ENCODE data around the gene PCSK7.
"Not testable (repeated sequence)": the region's sequence is repeated elsewhere in the genome, so short reads cannot be mapped to it uniquely, and the experiment has no call there.

PCSK7 gene

GRCh38 chr11:117217141-117218084 is 14.5 kb downstream of the PCSK7 start:
- no peak for DNase-seq (ENCODE audit: low read depth, low spot score)

GRCh38 chr11:117214404-117215110 is 17.3 kb downstream of the PCSK7 start:
- no peak for DNase-seq (ENCODE audit: low read depth, low spot score)

DNA sequence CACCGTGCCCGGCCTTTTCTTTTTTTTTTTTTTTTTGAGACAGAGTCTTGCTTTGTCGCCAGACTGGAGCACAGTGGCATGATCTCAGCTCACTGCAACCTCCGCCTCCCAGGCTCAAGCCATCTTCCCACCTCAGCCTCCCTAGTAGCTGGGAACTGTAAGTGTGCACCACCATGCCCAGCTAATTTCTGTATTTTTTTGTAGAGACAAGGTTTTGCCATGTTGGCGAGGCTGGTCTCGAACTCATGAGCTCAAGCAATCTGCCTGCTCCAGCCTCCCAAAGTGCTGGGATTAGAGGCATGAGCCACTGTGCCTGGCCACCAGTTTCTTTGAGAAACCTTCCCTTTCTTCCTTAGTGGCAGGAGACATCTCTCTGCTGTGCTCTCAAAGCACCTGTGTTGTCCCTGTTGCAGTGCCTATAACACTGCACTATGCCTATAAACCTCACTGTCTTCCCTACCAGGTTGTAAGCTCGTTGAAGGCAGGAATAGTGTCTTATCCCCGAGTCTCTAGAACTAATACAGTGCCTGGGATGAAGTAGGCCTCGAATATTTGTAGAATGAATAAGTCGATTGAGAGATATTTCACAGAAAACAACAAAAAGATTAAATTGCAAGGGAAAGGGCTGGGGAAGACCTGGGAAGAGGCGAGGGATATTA is 19.0 kb downstream of the PCSK7 start:
- no peak for DNase-seq (ENCODE audit: low read depth, low spot score)

DNA sequence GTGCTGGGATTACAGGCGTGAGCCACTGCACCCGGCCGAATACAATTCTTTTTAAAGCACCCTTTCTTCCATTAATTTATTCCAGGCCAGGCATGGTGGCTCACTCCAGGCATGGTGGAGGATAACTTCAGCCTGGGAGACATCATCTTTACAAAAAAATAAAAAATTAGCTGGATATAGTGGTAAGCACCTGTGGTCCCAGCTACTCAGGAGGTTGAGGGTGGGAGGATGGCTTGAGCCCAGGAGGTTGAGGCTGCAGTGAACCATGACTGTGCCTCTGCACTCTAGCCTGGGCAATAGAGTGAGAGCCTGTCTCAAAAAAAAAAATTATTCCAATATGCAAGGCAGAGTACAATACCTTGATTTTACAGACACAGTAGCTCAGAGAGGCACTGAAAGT is 21.3 kb downstream of the PCSK7 start:
- no peak for DNase-seq (ENCODE audit: low read depth, low spot score)

GRCh38 chr11:117209351-117210125 is 22.3 kb downstream of the PCSK7 start:
- DNase-seq (ENCODE audit: low read depth, low spot score) = not testable (repeated sequence)

DNA sequence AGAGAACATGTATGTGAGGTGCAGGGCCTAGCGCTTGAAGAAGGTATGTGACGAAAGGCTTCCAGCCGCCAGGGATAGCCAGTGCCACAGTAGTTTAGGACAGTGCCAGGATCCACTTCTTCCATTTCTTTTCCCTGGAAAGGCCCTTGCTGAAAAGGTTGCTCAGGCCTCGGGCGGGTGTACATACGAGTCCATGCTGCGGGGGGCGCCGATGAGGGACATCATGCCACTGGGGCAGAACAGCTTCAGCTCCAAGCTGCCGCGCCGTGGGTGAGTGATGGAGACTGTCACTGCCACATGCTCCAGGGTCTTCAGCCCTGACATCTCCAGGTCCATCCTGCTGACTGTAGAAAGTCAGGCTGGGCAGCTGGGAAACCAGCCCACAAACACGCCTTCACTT is 23.2 kb downstream of the PCSK7 start:
- DNase-seq (ENCODE audit: low read depth, low spot score) = not testable (repeated sequence)

- not testable (repeated sequence) for DNase-seq (ENCODE audit: low read depth, low spot score)
These were observed 24.4 kb downstream of the PCSK7 start for GRCh38 chr11:117207481-117207880.

DNA sequence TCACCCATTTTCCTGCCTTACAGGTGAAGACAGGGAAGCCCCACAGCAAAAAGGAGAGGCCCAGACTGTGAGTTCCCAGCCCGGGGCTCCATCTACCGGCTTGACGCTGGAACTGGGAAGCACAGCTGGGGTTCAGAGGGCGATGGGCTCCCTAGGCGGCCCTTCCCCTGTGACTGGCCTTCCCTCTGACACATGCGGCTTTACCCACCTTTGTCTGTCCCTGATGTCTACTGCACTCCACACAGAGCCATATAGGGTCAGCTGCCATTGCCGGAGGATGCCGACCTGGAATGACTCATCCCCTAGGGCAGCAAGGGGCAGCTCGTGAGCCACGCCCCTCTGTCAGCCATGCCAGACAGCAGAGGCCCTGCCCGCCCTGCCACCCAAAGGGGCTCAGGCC is 25.0 kb downstream of the PCSK7 start:
- not testable (repeated sequence) for DNase-seq (ENCODE audit: low read depth, low spot score)

- DNase-seq (ENCODE audit: low read depth, low spot score) = not testable (repeated sequence)
These were observed 25.8 kb downstream of the PCSK7 start for GRCh38 chr11:117206111-117206510.

DNA sequence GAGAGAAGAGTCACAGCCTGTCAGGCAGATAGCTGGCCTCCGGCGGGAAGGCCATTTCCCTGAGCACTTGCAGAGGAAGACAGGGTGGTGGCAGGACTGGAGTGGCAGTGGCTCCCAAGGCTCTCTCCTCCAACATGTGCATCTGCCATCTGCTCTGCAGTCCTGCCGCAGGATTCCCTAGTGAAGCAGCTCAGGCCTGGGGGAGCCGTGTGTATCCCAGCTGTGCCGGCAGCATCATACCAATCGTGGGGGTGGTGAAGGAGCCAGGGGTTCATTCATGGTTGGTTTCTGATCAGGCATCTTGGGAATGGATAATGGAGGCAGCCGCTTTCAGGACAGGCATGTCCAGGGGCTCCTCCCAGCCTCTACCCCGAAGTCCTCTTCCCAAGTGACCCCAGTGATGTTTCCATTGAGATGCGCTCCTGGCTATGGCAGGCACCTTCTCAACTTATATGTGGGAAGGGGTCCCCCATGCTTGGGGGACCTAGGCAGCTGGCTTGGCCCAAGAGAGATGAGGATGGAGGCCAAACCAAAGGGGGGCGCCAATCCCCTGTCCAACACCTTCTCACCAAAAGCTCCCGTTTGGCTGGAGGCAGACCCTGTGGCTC is 26.6 kb downstream of the PCSK7 start:
- DNase-seq (ENCODE audit: low read depth, low spot score) = no peak

DNA sequence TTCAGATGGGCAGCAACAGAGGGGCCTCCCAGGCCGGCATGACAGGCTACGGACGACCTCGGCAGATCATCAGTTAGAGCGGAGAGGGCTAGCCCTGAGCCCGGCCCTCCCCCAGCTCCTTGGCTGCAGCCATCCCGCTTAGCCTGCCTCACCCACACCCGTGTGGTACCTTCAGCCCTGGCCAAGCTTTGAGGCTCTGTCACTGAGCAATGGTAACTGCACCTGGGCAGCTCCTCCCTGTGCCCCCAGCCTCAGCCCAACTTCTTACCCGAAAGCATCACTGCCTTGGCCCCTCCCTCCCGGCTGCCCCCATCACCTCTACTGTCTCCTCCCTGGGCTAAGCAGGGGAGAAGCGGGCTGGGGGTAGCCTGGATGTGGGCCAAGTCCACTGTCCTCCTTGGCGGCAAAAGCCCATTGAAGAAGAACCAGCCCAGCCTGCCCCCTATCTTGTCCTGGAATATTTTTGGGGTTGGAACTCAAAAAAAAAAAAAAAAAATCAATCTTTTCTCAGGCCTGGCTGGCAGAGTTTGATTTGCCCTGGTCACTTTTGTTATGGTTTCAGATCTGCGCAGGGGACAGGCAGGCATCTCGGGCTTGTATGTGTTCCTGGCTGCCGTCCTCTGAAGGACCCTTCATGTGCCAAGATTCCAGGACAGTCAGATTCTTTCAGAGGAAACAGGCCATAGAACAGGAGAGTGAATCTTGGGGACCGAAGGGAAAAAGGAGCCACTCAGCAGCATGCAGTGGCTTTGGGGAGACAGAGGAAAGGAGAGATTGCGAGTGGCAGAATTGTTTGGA is 27.4 kb downstream of the PCSK7 start:
- no peak for DNase-seq (ENCODE audit: low read depth, low spot score)

GRCh38 chr11:117203069-117203407 is 28.8 kb downstream of the PCSK7 start:
- DNase-seq (ENCODE audit: low read depth, low spot score) = no peak

GRCh38 chr11:117202386-117203068 is 29.3 kb downstream of the PCSK7 start:
- no peak for DNase-seq (ENCODE audit: low read depth, low spot score)

GRCh38 chr11:117201658-117202305 is 30.1 kb downstream of the PCSK7 start:
- no peak for DNase-seq (ENCODE audit: low read depth, low spot score)

DNA sequence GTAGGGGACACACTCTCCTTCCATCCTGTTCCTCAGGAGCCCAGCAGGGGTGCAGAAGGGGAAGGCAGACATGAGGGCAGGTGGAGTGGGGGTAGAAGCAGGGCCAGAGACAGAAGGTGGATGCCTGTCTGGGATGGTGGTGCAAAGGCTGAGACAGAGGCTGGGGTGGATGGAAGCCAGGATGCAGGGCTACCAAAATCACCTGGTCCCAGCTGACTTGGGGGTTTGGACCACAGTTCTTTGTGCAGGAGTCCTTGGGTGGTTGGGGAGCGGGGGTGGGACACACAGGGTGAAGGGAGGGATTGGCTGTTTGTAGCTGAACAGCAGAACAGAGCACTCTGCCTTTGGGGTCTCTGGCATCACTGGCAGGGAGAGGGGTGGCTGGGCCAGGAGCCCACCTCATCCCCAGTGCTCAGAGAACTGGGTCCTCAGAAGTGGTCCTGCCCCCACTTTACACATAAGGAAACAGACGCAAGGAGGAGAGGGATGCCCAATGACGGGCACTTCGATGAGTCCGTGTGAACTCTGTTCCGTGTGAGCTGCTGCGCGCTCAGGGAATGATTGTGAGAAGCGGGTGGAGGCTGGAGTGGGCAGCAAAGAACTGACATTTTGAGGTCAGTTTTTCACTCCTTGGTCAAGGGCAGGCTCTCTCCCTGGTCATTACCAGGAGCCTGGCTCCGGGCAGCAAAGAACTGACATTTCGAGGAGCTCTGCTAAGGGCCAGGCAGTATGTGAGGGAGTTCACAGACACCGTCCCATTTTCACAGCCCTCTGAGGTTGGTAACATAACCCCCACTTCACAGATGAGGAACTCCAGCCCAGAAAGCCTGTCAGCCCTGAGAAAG is 30.8 kb downstream of the PCSK7 start:
- no peak for DNase-seq (ENCODE audit: low read depth, low spot score)

- no peak for DNase-seq (ENCODE audit: low read depth, low spot score)
These were observed 31.7 kb downstream of the PCSK7 start for GRCh38 chr11:117199916-117200812.

Measured in brain pericyte (primary cell).